AG09309 (cell line): ENCODE results near the gene PBRM1.

Experiments used
- DNase-seq: peaks from one replicate; pipeline ENCODE4 v3.0.0-alpha.2; 2010; ENCODE audit warnings: low read depth
- H3K4me3 ChIP-seq: 2 replicates; pipeline ENCODE4 v1.5.1; 2011; ENCODE audit warnings: mild to moderate bottlenecking, low read depth, low read length, moderate library complexity; ENCODE audit not compliant: control insufficient read depth
- TF ChIP-seq, protein P1 (sequence below): IDR thresholded peaks from 2 replicates; pipeline ENCODE4 v1.5.1; 2011; ENCODE audit warnings: mild to moderate bottlenecking, low read depth, low read length, inconsistent platforms; ENCODE audit not compliant: insufficient read depth, control insufficient read depth; ENCODE audit errors: missing control alignments

PBRM1 gene

DNA sequence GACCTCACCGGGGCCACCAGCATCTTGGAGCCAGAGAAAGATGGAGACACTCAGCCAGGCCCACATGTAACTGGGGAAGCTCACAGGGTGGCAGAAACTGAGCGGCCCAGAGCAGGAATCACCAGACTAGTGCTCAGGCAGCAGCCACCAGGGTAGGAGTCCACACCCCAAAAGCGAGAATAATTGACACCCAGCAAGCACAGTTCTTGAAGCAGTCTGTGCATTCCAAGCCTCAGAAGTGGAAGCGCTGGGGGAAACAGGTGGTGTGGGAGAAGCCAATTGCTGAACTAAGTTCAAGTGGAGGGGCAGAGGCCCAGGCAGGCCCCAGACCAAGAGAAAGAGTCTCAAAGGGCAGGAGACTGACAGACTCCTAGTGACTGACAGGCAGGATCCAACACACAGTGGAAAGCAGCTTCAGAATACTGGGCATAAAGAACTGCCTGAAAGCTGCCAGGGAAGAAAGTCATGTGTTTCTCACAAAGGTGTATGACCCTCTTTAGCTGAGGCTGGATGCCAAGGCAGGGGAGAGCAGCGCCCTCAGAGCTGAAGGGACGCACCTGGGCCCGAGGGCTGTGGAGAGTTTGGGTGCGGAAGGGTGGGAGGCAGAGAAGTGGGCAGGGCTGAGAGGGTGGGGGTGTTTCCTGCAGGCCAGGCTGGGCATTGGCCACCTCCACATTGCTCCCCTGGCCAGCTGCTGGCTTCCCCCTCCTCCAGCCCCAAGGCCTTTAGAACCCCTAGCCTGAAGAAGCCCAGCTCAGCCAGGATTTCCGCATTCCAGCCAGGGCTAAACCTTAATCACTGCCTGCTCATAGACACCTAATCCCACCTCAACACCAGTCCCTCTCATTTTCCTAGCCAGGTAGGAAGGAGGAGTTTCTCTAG is 159.8 kb downstream of the PBRM1 start:
- TF ChIP-seq, protein P1, sequence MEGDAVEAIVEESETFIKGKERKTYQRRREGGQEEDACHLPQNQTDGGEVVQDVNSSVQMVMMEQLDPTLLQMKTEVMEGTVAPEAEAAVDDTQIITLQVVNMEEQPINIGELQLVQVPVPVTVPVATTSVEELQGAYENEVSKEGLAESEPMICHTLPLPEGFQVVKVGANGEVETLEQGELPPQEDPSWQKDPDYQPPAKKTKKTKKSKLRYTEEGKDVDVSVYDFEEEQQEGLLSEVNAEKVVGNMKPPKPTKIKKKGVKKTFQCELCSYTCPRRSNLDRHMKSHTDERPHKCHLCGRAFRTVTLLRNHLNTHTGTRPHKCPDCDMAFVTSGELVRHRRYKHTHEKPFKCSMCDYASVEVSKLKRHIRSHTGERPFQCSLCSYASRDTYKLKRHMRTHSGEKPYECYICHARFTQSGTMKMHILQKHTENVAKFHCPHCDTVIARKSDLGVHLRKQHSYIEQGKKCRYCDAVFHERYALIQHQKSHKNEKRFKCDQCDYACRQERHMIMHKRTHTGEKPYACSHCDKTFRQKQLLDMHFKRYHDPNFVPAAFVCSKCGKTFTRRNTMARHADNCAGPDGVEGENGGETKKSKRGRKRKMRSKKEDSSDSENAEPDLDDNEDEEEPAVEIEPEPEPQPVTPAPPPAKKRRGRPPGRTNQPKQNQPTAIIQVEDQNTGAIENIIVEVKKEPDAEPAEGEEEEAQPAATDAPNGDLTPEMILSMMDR = no peak
- no peak overlapping the region for H3K4me3 ChIP-seq
- DNase-seq = no peak

DNA sequence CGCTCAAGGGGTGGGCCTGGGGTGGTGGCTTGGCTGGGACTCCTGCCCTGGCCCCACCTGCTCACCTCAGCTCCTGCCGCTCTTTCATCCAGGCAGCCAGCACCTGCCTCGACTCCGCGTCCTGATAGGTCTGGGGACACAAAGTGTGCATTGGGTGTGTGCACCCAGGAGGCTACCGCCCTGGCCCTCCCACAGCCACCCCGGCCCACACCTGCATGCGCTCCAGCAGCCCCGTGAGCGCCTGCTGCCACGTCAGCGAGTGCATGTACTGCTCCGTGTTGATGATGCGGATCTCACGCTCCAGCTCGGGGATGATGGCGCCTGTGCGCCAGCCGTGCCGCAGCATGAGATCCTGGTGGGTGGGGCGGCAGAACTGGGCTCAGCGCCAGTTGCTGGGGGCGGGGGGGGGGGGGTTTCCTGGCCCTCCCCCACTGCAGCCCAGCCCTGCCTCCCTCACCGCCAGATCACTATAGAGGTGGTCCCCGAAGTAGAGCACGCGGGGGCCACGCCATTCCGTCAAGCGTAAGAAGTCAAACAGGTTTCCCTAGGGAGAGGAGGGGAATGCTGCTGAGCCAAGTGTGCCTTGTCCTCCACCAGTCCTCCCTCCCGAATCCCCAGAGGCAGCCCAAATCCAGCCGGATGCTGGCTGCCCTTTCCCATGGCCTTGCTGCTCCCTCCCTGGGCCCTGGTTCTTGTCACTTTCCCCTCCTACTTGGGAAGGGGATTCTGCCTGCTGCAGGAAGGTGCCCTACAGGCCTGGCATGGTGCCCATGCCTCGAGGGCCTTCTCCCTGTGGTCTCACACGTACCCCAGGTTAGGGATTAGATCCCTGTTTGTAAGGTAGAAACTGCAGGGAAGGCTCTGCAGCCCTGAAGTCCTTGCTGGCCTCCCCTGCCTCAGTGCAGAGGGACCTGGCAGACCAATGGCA is 160.7 kb downstream of the PBRM1 start:
- TF ChIP-seq, protein P1 = no peak
- DNase-seq = no peak
- H3K4me3 ChIP-seq = no peak overlapping the region

DNA sequence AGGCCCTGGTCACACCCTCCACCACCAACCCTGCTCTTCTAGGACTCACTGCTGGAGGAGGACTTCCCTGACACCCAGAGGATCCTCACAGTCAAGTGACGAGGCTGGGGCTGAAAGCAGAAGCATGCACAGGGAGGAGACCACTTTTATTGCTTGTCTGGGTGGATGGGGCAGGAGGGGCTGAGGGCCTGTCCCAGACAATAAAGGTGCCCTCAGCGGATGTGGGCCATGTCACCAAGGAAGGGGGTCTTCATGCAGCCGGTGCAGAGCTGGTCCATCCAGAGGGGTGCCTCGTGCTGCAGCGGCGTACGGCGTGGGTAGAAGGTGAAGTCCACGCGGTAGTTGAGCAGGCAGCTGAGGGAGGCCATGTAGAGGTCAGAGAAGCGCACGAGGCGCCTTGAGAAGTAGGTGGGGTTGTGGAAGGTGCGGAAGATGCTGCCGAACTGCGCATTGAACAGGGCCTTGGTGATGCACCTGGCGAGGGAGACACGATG is 161.4 kb downstream of the PBRM1 start:
- DNase-seq = no peak
- no peak overlapping the region for H3K4me3 ChIP-seq
- TF ChIP-seq, protein P1 = no peak

- TF ChIP-seq, protein P1 = no peak
- DNase-seq = no peak
Observed at GRCh38 chr3:52523386-52524257, 162.1 kb downstream of the PBRM1 start.

GRCh38 chr3:52522651-52523251 is 163.0 kb downstream of the PBRM1 start:
- TF ChIP-seq, protein P1 = no peak
- no peak for DNase-seq
- H3K4me3 ChIP-seq = no peak overlapping the region

More at GRCh38 chr3:52523386-52524257, 162.1 kb downstream of the PBRM1 start:
- H3K4me3 ChIP-seq = no peak overlapping the region
